ENCODE measurements around the gene NAALADL2.

Gene NAALADL2

DNA sequence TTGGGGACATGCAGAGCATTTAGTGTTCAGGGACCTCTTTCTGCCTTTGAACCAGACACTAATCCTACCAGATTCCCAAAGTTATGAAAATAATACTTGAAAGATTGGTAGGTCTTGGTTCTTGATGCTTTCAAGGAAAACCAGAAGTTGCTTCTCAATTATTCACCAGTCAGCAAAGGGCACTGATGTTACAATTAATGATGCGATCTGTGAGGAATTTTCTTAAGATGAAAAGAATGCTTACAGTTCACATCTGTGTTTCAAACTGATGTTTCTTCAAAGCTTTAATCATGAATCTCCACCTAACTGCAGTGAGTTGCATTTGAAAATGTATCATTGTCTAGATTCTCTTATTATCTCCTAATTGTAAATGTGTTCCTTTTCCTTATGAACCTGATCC is 161.0 kb downstream of the NAALADL2 start:
- Histone ChIP-seq H3K27ac (ENCODE audit: low read depth, low read length) (no peak overlapping the region), H3K4me1 (ENCODE audit: control insufficient read depth, insufficient read depth, low read length) (peaks cover 5% of the 10 kb centered on the region; the same call in 1 of the 2 replicates), H3K9me3 (ENCODE audit: control insufficient read depth, insufficient read depth, low read depth, low read length) (no peaks in the 10 kb centered on the region), H3K27me3 (ENCODE audit: control insufficient read depth, insufficient read depth, low read length) (no peaks in the 10 kb centered on the region), H3K4me3 (ENCODE audit: low read depth, low read length) (no peak overlapping the region), H3K36me3 (ENCODE audit: control insufficient read depth, insufficient read depth, low read length) (no peaks in the 10 kb centered on the region), H3K9ac (ENCODE audit: low read length) (no peak overlapping the region)

DNA sequence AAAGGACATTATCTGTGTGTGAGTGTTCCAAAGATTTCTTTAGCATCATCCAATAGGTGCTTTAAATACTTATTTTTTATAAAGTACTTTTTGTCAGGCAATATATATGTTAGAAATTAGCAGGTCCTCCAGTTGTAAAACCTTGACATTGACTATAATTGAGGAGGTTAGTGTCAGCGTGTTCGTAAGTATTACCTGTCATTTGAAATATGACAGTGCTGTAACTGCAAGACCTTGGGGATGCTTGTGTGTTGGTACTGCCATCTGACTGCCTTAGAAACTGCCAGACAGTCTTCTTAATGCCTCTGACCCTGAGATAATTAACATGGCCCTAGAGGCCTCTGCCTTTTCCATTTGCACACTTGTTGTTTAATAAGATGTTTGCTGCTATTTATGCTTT is 170.7 kb downstream of the NAALADL2 start:
- H3K36me3 ChIP-seq (ENCODE audit: control insufficient read depth, insufficient read depth, low read length), result no peaks in the 10 kb centered on the region
- H3K9me3 ChIP-seq (ENCODE audit: control insufficient read depth, insufficient read depth, low read depth, low read length), result no peaks in the 10 kb centered on the region
- H3K4me1 ChIP-seq (ENCODE audit: control insufficient read depth, insufficient read depth, low read length), result peaks cover 4% of the 10 kb centered on the region; the same call in 1 of the 2 replicates
- no peak overlapping the region for H3K4me3 ChIP-seq (ENCODE audit: low read depth, low read length)
- H3K27me3 ChIP-seq (ENCODE audit: control insufficient read depth, insufficient read depth, low read length), result no peaks in the 10 kb centered on the region
- no peak overlapping the region for H3K27ac ChIP-seq (ENCODE audit: low read depth, low read length)
- no peak overlapping the region for H3K9ac ChIP-seq (ENCODE audit: low read length)

DNA sequence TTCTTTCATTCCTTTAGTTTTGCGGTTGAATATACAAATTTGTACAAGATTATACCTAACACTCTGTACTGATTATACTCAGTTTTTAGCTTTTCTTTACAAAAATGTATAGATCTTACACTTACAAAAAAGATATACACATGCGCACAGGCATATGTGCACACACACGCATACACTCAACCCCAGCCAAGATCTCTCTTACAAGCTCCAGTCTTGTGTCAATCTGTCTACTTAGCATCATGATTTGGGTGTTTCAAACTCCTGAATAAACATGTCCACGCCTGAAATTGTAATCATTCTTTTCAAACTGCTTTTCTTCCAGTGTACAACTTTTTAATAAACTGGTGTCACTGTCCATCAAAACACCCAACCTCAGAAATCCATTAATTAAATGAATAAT is 180.7 kb downstream of the NAALADL2 start:
- Histone ChIP-seq H3K27ac (ENCODE audit: low read depth, low read length) (no peak overlapping the region), H3K27me3 (ENCODE audit: control insufficient read depth, insufficient read depth, low read length) (no peaks in the 10 kb centered on the region), H3K4me3 (ENCODE audit: low read depth, low read length) (no peak overlapping the region), H3K9ac (ENCODE audit: low read length) (no peak overlapping the region), H3K36me3 (ENCODE audit: control insufficient read depth, insufficient read depth, low read length) (no peaks in the 10 kb centered on the region), H3K9me3 (ENCODE audit: control insufficient read depth, insufficient read depth, low read depth, low read length) (no peaks in the 10 kb centered on the region), H3K4me1 (ENCODE audit: control insufficient read depth, insufficient read depth, low read length) (no peaks in the 10 kb centered on the region)

DNA sequence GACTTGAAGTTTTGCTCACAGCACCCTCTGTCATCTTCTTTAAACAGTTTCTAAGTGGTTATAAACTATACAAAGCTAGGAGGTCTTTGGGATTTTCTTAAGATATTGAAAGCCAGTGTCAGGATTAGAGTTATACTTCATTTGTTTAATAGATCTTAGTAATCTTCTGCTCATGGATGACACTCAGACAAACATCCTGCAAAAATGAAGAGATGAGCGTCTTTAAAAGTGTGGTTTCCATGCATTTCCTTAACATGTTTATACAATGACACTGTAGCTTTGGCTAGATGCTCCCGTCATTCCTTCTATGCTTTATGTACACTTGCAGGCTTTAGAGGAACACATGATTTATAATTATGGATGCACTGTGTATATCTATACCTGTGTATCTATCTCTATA is 182.2 kb downstream of the NAALADL2 start:
- no peaks in the 10 kb centered on the region for H3K4me1 ChIP-seq (ENCODE audit: control insufficient read depth, insufficient read depth, low read length)
- no peak overlapping the region for H3K27ac ChIP-seq (ENCODE audit: low read depth, low read length)
- no peaks in the 10 kb centered on the region for H3K27me3 ChIP-seq (ENCODE audit: control insufficient read depth, insufficient read depth, low read length)
- H3K9me3 ChIP-seq (ENCODE audit: control insufficient read depth, insufficient read depth, low read depth, low read length), result no peaks in the 10 kb centered on the region
- H3K36me3 ChIP-seq (ENCODE audit: control insufficient read depth, insufficient read depth, low read length), result no peaks in the 10 kb centered on the region
- no peak overlapping the region for H3K9ac ChIP-seq (ENCODE audit: low read length)
- H3K4me3 ChIP-seq (ENCODE audit: low read depth, low read length), result no peak overlapping the region

DNA sequence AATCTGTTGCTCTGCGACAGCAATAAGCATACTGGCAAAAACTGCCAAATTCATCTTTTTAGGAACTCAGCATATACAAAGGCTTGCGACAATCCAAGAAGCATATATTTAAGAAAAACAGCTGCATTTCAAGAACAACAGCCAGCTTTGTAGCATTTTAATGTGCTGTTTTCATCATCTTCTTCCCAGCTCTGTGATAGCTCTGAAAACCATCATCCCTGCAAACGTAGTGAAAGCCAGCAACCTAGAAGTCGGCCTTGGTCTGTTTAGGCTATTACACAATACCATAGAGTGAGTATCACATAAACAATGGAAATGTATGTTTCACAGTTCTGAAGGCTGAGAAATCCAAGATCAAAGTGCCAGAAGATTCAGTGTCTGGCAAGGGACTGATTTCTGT is 187.5 kb downstream of the NAALADL2 start:
- Histone ChIP-seq H3K27ac (ENCODE audit: low read depth, low read length) (no peak overlapping the region), H3K36me3 (ENCODE audit: control insufficient read depth, insufficient read depth, low read length) (no peaks in the 10 kb centered on the region), H3K9ac (ENCODE audit: low read length) (no peak overlapping the region), H3K4me3 (ENCODE audit: low read depth, low read length) (no peak overlapping the region), H3K4me1 (ENCODE audit: control insufficient read depth, insufficient read depth, low read length) (no peaks in the 10 kb centered on the region), H3K9me3 (ENCODE audit: control insufficient read depth, insufficient read depth, low read depth, low read length) (peaks cover 18% of the 10 kb centered on the region), H3K27me3 (ENCODE audit: control insufficient read depth, insufficient read depth, low read length) (no peaks in the 10 kb centered on the region)

DNA sequence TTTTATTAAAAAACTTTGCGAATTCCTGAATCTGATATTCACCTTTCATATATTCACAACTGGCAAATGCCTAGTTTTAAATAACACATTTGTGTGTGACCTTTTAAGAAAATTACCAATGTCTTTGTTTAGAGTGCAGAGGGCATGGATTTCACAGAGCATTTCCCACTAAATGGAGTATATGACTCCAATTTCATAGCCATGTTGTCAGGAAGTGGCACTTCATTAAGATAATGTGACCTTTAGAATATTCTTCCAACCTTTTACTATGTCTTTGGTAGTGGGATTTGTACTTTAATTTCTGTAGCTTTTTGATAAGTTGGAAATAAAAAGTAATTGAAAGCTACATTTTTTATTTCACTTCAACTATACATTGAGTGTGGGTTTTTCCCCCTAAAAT is 188.7 kb downstream of the NAALADL2 start:
- Histone ChIP-seq H3K4me3 (ENCODE audit: low read depth, low read length) (no peak overlapping the region), H3K4me1 (ENCODE audit: control insufficient read depth, insufficient read depth, low read length) (no peaks in the 10 kb centered on the region), H3K36me3 (ENCODE audit: control insufficient read depth, insufficient read depth, low read length) (no peaks in the 10 kb centered on the region), H3K9ac (ENCODE audit: low read length) (no peak overlapping the region), H3K27me3 (ENCODE audit: control insufficient read depth, insufficient read depth, low read length) (no peaks in the 10 kb centered on the region), H3K9me3 (ENCODE audit: control insufficient read depth, insufficient read depth, low read depth, low read length) (peaks cover 20% of the 10 kb centered on the region), H3K27ac (ENCODE audit: low read depth, low read length) (no peak overlapping the region)

DNA sequence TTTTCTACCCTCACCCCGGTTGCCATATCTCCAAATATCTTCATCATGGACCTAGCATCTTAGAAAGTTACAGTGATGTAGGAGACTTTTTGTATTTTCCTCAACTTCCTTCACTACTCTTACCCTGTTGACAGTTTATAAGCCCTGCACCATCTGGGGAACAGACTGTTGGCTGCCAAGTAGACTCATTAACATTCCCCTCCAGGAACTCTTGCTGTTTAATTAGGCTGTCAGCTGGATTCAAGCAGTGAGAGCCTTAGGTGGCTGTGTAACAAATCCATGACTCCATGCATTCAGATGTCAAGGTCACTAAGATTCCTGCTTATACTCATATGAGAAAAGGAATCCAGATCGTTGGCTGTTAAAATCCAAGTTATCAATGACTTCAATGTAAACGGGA is 198.3 kb downstream of the NAALADL2 start:
- H3K27ac ChIP-seq (ENCODE audit: low read depth, low read length), result no peak overlapping the region
- no peak overlapping the region for H3K4me3 ChIP-seq (ENCODE audit: low read depth, low read length)
- H3K27me3 ChIP-seq (ENCODE audit: control insufficient read depth, insufficient read depth, low read length), result no peaks in the 10 kb centered on the region
- no peaks in the 10 kb centered on the region for H3K4me1 ChIP-seq (ENCODE audit: control insufficient read depth, insufficient read depth, low read length)
- peaks cover 33% of the 10 kb centered on the region for H3K9me3 ChIP-seq (ENCODE audit: control insufficient read depth, insufficient read depth, low read depth, low read length)
- H3K36me3 ChIP-seq (ENCODE audit: control insufficient read depth, insufficient read depth, low read length), result no peaks in the 10 kb centered on the region
- no peak overlapping the region for H3K9ac ChIP-seq (ENCODE audit: low read length)

DNA sequence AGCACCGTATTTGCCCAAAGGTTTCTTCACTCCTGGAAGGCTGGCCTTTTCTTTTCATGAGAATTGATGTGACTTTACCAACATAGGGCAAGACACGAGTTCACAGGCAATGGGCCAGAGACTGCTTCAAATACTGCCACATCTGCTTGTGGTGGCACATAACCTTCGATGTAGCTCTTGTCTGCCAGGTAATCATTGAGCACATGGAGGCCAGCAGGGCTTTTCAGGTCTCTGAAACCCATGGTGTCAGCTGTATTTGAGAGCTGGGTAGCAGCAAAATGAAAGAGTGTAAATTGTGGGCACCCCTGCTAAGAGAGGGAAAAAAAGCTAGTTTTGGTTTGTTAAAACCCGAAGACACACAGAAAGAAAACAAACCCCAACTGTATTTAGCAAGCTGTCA is 200.7 kb downstream of the NAALADL2 start:
- H3K36me3 ChIP-seq (ENCODE audit: control insufficient read depth, insufficient read depth, low read length), result no peaks in the 10 kb centered on the region
- no peaks in the 10 kb centered on the region for H3K4me1 ChIP-seq (ENCODE audit: control insufficient read depth, insufficient read depth, low read length)
- no peak overlapping the region for H3K4me3 ChIP-seq (ENCODE audit: low read depth, low read length)
- H3K27ac ChIP-seq (ENCODE audit: low read depth, low read length), result no peak overlapping the region
- no peaks in the 10 kb centered on the region for H3K27me3 ChIP-seq (ENCODE audit: control insufficient read depth, insufficient read depth, low read length)
- no peak overlapping the region for H3K9ac ChIP-seq (ENCODE audit: low read length)
- peaks cover 27% of the 10 kb centered on the region for H3K9me3 ChIP-seq (ENCODE audit: control insufficient read depth, insufficient read depth, low read depth, low read length)

DNA sequence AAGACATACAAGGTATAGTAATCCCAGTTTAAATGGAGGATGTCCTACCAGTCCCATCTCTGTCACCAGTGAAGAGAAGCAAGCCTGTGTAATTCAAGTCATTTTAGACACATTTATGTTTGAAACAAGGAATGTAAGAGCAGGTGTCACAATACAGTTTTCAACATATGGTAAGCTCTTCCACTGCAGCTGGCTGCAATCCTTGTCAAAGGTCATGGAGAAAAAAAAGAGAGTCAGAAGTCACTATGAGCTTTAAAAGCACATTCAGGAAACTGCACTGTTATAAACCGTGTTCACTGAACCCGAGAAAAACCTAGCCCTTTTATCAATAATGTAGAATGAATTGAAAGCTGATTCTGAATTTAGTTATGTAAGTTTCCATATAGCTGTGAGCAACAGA is 206.4 kb downstream of the NAALADL2 start:
- Histone ChIP-seq H3K36me3 (ENCODE audit: control insufficient read depth, insufficient read depth, low read length) (no peaks in the 10 kb centered on the region), H3K9me3 (ENCODE audit: control insufficient read depth, insufficient read depth, low read depth, low read length) (no peaks in the 10 kb centered on the region), H3K4me1 (ENCODE audit: control insufficient read depth, insufficient read depth, low read length) (no peaks in the 10 kb centered on the region), H3K27ac (ENCODE audit: low read depth, low read length) (no peak overlapping the region), H3K4me3 (ENCODE audit: low read depth, low read length) (no peak overlapping the region), H3K9ac (ENCODE audit: low read length) (no peak overlapping the region), H3K27me3 (ENCODE audit: control insufficient read depth, insufficient read depth, low read length) (no peaks in the 10 kb centered on the region)

DNA sequence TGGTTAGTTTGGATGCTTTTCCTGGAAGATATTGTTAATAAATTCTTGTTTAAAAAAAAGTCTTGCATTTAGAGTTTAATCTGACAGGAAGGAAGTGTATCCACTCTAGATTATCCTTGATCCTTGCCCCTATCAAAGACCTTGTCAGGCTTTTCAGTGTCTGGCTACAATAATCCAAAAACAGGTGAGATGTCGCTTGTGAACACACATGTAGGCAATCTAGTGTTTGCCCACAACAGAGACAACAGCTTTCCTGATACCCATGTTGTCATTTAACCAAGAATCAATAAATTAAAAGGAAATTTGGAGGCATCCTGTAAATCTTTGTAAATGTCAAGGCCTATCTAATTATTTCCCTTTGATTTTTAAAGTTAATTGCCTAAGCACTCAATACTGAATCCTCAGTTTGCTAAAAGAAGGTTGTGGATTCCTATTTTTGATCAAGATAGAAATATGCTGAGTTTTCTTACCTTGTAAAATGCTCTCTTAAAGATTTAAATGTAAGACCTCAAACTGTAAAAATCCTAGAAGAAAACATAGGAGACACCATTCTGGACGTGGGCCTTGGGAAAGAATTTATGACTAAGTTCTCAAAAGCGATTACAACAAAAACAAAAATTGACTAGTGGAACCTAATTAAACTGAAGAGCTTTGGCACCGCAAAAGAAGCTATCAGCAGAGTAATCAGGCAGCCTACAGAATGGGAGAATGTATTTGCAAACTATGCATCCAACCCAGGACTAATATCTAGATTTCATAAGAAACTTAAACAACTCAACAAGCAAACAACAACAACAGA is 207.7 kb downstream of the NAALADL2 start:
- H3K9me3 ChIP-seq (ENCODE audit: control insufficient read depth, insufficient read depth, low read depth, low read length), result no peaks in the 10 kb centered on the region

DNA sequence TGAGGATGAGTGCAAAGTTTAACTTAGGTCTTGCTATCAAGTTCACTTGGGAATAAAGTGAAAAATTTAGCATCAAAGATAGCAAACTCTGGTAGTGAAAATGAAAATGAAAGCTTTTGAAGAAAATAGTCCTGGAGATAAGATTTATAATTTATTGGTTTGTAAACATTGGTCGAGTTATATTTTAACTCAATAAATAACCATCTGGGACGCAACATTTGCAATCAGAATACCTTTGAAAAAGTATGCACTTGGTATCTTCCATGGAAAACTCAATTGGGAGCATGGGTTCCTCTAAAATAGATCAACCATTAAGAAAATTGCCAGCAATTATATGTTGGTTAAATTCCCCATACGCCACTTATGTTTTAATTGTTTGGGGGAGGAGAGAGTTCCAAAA is 209.5 kb downstream of the NAALADL2 start:
- no peak overlapping the region for H3K9ac ChIP-seq (ENCODE audit: low read length)
- H3K36me3 ChIP-seq (ENCODE audit: control insufficient read depth, insufficient read depth, low read length), result no peaks in the 10 kb centered on the region
- no peaks in the 10 kb centered on the region for H3K4me1 ChIP-seq (ENCODE audit: control insufficient read depth, insufficient read depth, low read length)
- no peak overlapping the region for H3K4me3 ChIP-seq (ENCODE audit: low read depth, low read length)
- H3K9me3 ChIP-seq (ENCODE audit: control insufficient read depth, insufficient read depth, low read depth, low read length), result no peaks in the 10 kb centered on the region
- H3K27me3 ChIP-seq (ENCODE audit: control insufficient read depth, insufficient read depth, low read length), result no peaks in the 10 kb centered on the region
- H3K27ac ChIP-seq (ENCODE audit: low read depth, low read length), result no peak overlapping the region

More for the DNA sequence above, 207.7 kb downstream of the NAALADL2 start:
- Histone ChIP-seq H3K9ac (ENCODE audit: low read length) (no peak overlapping the region), H3K27me3 (ENCODE audit: control insufficient read depth, insufficient read depth, low read length) (no peaks in the 10 kb centered on the region), H3K36me3 (ENCODE audit: control insufficient read depth, insufficient read depth, low read length) (no peaks in the 10 kb centered on the region), H3K4me1 (ENCODE audit: control insufficient read depth, insufficient read depth, low read length) (no peaks in the 10 kb centered on the region), H3K27ac (ENCODE audit: low read depth, low read length) (no peak overlapping the region), H3K4me3 (ENCODE audit: low read depth, low read length) (no peak overlapping the region)

Data from HUES6 (cell line).